ENCODE results near the gene GLRX2. TPM values are rescaled to one million over a fixed set of nuclear protein-coding genes. Genes with fewer than 3 reads are reported as not detected.
"Not testable (repeated sequence)": the region's sequence is repeated elsewhere in the genome, so short reads cannot be mapped to it uniquely, and the experiment has no call there.

The GLRX2 gene, protein sequence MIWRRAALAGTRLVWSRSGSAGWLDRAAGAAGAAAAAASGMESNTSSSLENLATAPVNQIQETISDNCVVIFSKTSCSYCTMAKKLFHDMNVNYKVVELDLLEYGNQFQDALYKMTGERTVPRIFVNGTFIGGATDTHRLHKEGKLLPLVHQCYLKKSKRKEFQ
- 15.7 TPM for total RNA-seq

DNA sequence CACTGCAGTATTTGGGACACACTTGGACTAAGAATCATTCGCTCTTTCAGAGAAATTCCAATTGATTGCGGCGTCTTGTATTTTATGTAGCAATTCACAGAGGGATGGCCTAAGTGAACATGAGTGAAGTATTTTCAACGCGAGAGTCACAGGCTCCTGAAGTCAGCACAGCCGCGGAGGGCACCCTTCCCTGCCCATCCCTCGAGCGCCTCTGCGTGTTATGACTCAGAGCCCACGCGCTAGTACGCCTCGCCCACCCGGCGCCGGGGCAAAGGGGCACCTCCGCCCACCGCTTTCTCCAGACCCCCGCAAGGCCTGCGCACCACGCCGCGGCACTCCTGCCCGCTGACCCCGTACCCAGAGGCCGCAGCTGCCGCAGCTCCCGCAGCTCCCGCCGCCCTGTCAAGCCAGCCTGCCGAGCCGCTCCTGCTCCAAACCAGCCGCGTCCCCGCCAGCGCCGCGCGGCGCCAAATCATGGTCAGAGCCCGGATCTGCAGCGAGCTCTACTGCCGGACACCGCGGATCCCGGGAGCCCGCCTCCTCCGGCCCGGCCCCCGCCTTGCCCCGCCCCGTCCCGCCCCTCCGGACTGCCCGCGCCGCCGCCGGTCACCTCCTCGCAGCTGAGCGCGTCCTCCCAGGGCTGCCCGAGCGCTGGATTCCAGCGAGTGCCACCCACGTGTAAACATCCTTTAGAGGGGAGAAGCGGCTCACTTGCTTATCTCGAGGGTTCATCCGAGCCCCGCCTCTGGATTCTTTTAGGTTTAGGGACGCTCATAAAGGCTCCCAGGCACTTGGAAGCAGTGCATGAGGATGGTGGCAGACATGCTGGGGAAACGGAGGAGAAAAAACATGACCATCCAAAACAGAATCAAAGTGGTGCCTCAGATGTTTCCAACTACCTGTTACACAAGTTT, at the start of gene GLRX2:
Gene GLRX2, minus strand, starts transcription at position 508 of the 914 bp plus-strand sequence. Its CDS starts 32 bp downstream, at position 476.
- peak; percentile 96 for ATAC-seq

DNA sequence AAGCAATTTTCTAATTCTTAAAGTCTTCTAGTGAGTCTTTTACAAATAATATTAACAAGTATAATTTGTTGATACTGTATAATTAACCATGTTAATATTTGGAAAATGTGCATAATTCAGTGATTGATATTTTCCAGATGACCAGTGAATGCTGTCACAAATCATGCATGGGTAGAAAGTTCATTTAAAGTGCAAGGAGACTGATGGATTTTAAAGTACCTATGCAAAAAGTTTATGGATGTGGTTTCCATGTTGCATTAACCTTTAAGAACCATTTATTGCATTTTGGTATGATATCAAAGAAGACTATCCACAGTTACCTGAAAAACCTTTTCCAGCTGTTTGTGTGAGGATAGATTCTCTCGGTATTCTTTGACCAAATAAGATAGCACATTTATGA, 39.8 kb upstream of the GLRX2 start:
- ATAC-seq: no peak

DNA sequence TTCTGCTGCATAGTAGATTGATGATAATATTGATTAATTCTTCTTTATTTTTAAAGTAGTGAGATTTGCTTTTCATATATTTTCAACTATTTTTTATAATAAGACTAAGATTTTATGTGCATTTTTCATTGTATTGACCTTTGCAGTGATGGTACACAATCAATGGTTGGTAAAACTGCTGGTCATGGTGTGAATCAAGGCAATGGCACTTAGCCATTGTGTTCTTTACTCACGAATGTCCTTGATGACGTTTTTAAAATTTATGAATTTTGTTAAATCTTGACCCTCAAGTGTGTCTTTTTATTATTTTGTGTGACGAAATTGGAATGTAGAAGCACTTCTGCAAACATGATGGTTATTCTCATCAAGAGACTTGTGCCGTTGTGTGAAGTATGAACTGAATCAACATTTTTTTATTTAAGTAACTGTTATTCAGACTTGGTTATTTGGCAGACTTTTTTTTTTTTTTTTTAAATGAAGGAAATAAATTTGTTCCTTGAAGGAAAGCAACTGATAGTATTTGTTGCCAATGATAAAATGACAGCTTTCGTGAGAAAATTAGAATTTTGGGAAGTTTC, 39.2 kb upstream of the GLRX2 start:
- ATAC-seq: no peak

DNA sequence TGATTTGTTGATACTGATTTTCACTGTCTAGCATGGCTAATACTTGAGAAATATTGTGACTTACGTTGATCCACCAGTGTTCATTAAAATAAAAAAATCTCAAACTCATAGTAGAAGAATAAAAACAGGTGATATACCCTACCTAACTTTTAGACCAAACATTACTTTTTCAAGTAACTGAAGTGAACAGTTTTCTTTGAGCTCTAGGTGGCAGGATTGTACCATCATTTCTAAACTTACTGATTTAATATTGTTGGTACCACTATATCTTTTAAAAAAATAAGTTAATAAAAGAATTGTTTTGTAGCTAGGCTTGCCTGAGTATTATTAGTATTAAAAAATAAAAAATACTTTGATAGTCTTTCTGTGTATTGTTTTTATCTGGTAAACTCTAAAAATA, 38.1 kb upstream of the GLRX2 start:
- no peak for ATAC-seq

DNA sequence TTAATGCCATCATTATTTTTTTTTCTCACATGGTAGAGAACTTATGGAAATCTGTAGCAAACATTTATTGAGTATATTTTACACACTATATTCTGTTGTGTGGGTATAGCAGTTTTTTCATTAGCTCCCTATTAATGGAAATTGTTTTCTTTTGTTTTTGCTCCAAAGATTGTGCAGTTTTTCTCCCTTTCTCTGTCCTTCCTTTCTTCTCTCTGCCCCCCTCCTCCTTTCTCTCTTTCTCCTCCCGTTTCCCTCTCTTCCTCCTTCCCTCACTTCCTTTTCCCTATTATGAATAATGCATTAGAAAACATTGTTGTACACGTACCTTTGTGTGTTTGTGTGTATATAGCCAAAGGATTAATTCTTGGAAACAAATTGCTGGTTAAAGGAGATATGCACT, 37.2 kb upstream of the GLRX2 start:
- no peak for ATAC-seq

DNA sequence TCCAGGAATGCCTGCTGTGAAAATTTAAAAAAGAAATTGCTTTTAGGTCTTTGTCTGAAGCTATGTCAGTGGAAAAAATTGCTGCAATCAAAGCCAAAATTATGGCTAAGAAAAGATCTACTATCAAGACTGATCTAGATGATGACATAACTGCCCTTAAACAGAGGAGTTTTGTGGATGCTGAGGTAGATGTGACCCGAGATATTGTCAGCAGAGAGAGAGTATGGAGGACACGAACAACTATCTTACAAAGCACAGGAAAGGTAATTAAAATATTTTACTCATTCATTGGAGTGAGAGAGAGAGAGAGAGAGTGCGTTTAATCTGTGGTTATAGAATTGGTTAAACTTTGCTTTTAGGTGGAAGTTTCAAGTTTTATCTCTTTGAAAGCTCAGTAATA, 36.6 kb upstream of the GLRX2 start:
- ATAC-seq: no peak

DNA sequence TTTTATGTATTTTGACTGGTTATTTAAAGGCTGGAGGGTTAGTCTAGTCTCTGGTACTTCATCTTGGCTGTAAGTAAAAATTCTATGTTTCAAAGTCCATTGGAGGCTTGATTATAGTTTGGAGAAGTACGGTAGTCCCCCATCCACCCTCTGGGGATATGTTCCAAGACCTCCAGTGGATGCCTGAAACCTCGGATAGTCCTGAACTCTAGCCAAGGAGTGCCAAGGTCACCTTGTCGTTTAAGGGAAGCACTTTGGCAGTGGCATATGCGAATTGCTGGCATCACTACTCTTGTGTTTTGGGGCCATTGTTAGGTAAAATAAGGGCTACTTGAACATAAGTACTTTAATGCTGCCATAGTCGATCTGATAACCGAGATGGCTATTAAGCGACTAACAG, 35.0 kb upstream of the GLRX2 start:
- ATAC-seq: no peak

DNA sequence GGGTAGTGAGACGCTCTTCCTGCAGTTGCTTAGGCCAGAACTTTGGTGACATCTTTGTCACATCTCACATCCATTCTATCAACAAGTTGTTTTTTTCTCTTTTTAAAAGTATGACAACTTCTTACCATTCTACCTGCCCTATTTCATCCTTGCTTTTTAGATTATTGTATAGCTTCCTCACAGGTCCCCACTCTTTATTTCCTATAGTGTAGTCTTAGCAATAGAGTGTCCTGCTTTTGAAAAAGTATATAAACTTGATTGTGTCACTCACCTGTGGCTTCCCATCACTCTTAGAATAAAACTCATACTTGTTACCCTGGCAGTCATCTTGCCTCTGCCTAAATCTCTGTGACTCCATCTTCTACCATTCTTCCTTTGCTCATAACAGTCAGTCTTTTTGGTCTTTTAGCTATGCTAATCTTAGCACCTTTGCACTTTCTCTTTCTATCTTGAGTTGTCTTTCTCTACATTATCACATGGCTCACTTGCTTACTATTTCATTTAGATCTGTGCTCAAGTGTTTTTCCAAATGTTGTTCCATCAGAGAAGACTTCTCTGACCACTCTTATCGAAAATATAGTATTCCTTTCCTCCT, 26.1 kb upstream of the GLRX2 start:
- ATAC-seq: no peak

DNA sequence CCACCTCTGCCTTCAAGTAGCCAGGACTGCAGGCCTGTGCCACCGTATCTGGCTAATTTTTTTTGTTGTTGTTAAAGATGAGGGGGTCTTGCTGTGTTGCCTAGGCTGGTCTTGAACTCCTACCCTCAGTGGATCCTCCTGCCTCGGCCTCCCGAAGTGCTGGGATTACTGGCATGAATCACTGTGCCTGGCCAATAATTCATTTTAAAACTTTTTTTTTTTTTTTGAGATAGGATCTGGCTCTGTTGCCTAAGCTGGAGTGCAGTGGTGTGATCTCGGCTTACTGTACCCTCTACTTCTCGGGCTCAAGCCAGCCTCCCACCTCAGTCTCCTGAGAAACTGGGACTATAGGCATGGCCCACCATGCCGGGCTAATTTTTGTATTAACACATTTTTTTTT, 20.2 kb upstream of the GLRX2 start:
- no peak for ATAC-seq

DNA sequence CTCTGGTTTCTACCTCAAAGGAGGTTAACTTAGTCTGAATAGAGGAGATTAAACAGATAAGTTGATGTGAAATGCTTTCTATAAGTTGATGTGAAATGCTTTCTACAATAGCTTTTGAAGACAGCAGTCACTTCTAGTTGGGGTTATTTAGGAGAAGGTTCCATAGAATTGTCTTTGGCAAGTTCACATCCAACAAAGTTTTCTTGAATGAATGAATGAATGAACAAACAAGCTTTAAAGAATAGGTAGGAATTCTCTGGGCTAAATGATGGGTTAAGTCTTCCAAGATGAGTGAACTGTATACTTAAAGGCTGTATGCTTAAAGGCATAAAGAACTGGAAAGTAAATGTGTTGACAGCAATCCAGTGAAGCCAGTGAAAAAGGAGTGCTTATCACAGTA, 18.5 kb upstream of the GLRX2 start:
- ATAC-seq: no peak

DNA sequence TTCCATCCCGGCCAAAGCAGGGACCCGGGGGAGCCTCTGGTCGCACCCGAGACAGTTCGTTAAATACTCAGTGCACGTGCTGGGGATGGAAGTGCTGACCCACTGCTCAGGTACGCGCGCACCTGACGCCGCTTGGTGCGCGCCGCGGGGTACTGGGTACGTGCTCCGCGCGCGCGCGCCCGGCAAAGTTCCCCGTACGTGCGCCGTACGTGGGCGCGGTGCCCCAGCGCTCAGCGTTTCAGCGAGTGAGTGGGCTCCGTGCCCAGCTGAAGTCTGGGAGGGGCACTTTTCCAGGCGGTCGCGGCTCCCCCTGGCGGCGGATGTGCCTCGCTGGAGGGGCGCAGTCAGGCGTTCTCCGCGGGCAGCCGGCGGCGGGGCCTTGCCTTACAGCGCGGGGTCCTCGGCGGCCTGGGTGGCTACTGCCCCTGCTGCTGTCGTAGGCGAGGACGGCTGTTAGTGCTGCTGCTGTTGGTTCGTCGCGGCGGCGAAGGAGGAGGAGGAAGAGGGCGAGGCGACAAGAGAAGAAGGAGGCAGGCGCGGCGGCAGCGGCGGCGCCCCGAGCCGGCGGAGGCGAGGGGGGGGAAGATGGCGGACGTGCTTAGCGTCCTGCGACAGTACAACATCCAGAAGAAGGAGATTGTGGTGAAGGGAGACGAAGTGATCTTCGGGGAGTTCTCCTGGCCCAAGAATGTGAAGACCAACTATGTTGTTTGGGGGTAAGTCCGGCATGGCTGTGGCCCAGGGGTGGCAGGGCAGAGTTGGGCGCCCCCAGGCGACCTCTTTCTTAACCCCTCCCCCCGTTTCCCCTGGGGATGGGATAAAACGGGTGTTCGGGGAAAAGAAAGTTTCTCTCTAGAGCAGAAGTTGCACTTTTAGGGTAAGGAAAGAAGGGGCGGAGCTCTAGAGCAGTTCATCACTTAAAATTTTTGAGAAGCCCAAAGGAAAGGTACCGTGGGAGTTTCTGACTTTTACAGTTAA, 16.7 kb upstream of the GLRX2 start, which contains the start of gene CDC73:
Gene CDC73, plus strand, starts transcription at position 416 of the 978 bp plus-strand sequence. Its CDS starts 170 bp downstream, at position 586.
- ATAC-seq: peak; percentile 100

DNA sequence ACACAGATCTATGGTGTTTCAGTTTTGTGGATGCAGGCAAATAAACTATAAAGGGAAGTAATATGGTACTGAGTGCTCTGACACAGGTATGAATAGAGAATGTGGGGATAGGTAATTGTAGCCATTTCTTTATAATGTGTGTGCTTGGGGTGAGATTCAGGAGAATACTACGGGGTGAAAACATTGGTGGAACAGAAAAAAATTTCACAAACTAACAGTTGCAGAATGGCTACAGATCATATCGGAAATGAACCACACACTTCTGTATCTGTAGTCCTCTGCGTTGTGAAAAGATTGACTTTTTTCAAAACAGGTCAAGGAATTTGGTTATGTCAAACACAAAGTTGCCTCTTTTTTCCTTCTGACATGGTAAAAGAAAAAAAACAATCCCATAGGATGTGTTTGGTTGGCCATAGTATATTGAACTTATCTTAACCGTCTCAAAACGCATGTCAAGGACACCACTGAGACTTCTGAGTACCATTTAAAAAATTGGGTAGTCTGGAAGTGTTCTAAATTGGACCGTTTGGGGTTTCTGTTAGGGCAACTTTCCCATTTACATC, 15.5 kb upstream of the GLRX2 start:
- no peak for ATAC-seq

DNA sequence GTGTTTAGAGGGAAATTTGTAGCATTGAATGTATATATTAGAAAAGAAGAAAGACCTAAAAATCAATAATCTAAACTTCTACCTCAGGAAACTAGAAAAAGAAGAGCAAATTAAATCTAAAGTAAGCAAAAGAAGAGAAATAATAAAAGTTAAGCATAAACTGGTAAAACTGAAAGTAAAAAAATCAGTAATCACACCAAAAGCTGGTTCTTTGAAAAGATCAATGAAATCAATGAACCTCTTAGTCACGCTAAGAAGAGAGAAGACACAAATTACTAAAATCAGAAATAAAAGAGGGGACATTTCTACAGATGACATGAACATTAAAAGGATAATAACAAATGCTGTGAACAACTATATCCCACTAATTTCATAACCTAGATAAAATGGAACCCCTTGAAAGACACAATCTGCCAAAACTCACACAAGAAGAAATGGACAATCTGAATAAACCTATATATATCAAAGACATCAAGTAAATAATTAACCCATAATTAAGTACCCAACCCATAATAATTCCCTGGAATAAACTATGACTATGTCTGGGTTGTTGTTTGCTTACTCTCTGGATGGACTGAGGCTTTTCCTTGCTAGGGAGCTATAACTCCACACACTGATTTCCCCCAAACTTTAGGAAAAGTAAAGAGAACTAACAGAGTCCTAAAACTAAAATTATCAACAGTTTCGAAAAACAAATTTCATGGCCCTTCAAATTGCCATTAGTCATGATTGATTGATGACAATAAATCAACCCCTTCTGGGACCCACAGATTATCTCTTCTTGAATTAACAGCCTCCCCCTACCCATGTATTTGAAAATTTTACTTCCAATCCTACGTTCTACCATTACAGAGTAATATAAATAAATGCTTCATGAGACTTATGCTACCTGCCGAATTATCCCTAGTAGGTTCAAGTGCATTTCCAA, 13.9 kb upstream of the GLRX2 start:
- ATAC-seq: no peak

DNA sequence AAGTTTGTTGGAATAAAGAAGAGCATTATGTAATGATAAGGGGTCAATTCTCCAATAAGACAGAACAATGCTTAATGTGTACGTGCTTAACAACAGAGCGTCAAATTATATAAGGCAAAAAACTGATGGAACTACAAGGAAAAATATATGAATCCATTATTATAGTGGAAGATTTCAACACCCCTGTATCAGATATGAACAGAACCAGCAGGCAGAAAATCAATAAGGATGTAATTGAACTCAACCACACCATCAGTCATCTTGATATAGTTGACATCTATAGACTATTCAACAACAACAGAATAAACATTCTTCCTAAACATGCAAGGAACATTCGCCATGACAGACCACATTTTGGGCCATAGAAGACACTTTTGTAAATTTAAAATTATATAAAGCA, 13.0 kb upstream of the GLRX2 start:
- no peak for ATAC-seq

DNA sequence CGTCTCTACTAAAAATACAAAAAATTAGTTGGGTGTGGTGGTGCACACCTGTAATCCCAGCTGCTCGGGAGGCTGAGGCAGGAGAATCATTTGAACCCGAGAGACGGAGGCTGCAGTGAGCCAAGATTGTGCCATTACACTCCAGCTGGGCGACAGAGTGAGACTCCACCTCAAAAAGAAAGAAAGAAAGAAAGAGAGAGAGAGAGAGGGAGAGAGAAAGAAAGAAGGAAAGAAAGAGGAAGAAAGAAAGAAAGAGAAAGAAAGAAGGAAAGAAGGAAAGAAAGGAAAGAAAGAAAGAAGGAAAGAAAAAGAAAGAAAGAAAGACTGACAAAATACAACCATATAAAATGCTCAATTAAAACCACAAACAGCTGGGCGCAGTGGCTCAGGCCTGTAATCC, 12.0 kb upstream of the GLRX2 start:
- not testable (repeated sequence) for ATAC-seq

DNA sequence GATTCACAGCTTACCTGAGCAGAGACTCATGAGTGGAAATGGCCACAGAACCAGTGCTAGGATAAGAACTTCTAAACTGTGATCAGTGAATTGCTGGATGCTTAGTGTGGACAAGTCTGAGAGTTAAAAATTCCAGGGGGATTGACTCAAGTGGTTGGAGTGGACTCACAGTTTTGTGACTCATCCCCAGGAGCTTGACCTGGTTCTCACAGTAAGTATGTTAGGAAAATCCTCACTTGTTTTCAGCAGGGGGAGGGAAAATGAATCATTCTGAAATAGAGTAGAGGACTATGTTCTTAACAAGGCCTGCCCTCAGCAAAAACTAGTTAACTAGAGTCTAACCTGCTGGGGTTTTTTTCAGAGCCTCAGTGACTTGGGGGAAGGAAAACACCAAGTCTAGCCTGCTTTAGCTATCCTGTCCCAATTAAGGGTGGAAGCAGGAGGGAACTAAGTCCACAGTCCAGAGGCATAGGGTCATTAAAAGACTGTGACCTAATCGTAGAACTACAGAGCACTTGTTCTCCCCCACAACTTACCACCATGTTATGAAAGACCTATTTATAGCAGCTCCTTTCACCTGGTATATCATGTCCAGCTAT, 10.5 kb upstream of the GLRX2 start:
- ATAC-seq: no peak

DNA sequence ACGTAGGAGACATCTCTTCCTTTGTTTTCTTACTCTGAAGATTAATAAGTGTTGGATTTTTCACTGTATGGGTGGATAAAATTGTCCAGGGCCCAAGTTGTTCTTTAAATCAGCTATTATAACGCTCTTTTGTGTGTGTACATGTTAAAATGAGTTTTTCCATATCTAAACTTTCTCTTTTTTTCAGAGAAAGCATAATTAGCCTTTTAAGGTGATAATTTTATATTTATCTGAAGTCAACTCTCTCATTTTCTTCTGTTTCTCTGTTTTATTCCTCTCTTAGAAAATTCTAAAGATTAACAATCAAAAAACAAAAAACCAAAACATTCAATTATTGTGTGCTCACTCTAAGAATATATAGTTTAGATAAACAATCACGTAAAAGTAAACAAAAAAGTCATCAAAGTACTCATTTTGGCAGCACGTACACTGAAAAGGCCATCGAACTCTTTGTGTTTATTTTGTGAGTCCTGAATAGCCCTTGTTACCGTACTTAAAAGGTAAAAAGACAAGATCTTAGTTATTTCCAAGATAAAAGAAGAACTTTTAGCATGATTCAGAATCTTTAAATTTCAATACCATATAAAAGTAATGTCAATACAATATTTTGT, 9.4 kb upstream of the GLRX2 start:
- no peak for ATAC-seq

DNA sequence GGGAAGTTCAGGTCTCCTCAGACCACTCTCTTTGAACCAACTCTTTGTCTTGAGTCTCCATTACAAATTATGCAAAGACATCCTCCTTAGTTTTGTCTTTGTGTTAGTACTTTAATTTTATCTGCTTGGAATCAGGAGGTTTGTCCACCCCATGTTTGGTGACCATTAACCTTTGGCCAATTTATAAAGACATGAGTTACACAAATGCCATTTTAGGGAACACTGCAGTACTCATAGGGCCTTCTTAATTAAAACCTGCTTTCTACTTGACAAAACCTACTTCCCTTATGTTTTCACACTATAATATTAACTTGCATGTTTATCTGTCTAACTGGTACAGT, 8.7 kb upstream of the GLRX2 start:
- ATAC-seq: no peak

DNA sequence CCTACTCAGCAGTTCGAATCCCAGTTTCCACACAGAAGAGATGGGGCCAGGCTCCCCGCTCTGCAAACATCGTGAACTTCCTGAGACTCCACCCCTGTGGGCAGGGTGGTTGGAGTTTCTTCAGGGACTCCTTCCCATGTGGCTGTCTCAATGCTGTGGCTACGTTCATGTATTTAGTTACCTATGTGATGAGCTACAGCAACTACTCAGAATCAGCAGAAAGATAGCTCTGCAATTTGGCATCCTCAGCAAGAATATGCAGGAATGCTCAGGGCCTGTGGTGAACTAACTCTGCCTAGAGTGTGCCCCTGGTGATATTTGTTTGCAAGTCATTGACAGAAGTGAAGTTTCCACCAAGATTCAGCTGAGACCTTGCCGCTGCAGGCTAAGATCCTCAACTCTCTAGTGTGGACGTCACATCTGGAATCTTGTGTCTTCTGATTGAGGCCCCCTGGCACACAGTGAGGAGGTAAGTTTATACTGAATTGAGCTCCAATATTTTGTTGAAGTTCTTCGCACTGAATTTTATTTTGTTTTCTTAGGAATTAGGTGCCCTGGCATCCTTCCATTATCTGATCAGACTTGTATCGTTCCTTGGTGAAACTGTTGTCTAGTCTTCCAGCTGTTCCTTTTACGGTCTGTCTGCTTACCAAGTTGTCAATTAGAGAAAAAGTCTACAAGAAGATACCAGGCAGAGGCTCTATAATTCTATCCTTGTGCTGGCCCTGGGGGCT, 8.2 kb upstream of the GLRX2 start:
- ATAC-seq: no peak
